H1 (cell line): ENCODE measurements around the gene LMNTD1. TPM values are rescaled to one million over a fixed set of nuclear protein-coding genes. Genes with fewer than 3 reads are reported as not detected.

Experiments used
- ASH2L ChIP-seq: fragments of 200-600, 300-600 bp; sonication (generic); IDR thresholded peaks from one replicate; pipeline ENCODE4 v1.7.1; 2017; ENCODE audit warnings: low read length
- CBX8 ChIP-seq: fragments of 300-800, 300-1000 bp; sonication (generic); IDR thresholded peaks from 2 replicates; pipeline ENCODE4 v1.7.1; 2016; ENCODE audit warnings: low read depth, low read length, borderline replicate concordance
- CHD7 ChIP-seq: fragments of 300-600 bp; sonication (generic); IDR thresholded peaks from 2 replicates; pipeline ENCODE4 v1.7.1; 2012; ENCODE audit warnings: low read length, moderate library complexity, mild to moderate bottlenecking, inconsistent platforms; ENCODE audit not compliant: insufficient replicate concordance
- CTBP2 ChIP-seq: IDR thresholded peaks from 2 replicates; pipeline ENCODE4 v1.7.0; 2011; ENCODE audit warnings: borderline replicate concordance, mild to moderate bottlenecking, moderate library complexity, mixed read lengths, low read length; ENCODE audit not compliant: insufficient read depth, insufficient read length
- GABPA ChIP-seq: IDR thresholded peaks from 2 replicates; pipeline ENCODE4 v1.6.1; 2011; ENCODE audit warnings: mild to moderate bottlenecking, low read length, moderate library complexity, borderline replicate concordance; ENCODE audit not compliant: insufficient read depth
- GTF2F1 ChIP-seq: IDR thresholded peaks from 2 replicates; pipeline ENCODE4 v1.6.1; 2012; ENCODE audit warnings: low read depth, low read length, improper control_type of control experiment, borderline replicate concordance
- NRF1 ChIP-seq: IDR thresholded peaks from 2 replicates; pipeline ENCODE4 v1.6.1; 2011; ENCODE audit warnings: mild to moderate bottlenecking, low read depth, low read length, improper control_type of control experiment
- PHF8 ChIP-seq: fragments of 200-600 bp; sonication (generic); conservative IDR thresholded peaks from 2 replicates; pipeline ENCODE4 v1.7.1; 2012; ENCODE audit warnings: low read depth, mild to moderate bottlenecking, inconsistent platforms, low read length, moderate library complexity
- POLR2AphosphoS5 ChIP-seq: IDR thresholded peaks from 2 replicates; pipeline ENCODE4 v1.6.1; 2011; ENCODE audit warnings: low read depth, low read length
- TBP ChIP-seq: IDR thresholded peaks from 2 replicates; pipeline ENCODE4 v1.6.1; 2011; ENCODE audit warnings: low read depth, low read length, improper control_type of control experiment
- polyA plus RNA-seq, 7 experiments: library from polyadenylated mRNA; depleted of rRNA in 3 of 7; stranded (reverse) in 5 of 7; unstranded in 2 of 7; fragments of >200 nt in 5 of 7; fragments of 200-250 nt in 2 of 7; gene quantifications; 1 replicate in 5 of 7; 2 replicates in 1 of 7; 4 replicates in 1 of 7; pipeline versions ENCODE4 v1.2.1 to v1.2.3, GENCODE V29; 2011 to 2013; ENCODE audit warnings: missing spikeins in 2 of 7, mixed read lengths in 2 of 7
- total RNA-seq: library from RNA; stranded (reverse); fragmentation: NEBNext Ultra II Directional; extraction: Animal tissue kit (Norgen Biotek cat#: 25700); gene quantifications from 2 replicates; pipeline ENCODE4 v1.2.1, GENCODE V29; 2021
- TF ChIP-seq, protein P1 (sequence below): IDR thresholded peaks from 2 replicates; pipeline ENCODE4 v1.6.1; 2011; ENCODE audit warnings: low read length, improper control_type of control experiment

The LMNTD1 gene
- total and polyA plus RNA-seq, 2 of the 8 experiments (the other 6 are each of a cell fraction or from before 2014, with no cell fraction given): not detected

DNA sequence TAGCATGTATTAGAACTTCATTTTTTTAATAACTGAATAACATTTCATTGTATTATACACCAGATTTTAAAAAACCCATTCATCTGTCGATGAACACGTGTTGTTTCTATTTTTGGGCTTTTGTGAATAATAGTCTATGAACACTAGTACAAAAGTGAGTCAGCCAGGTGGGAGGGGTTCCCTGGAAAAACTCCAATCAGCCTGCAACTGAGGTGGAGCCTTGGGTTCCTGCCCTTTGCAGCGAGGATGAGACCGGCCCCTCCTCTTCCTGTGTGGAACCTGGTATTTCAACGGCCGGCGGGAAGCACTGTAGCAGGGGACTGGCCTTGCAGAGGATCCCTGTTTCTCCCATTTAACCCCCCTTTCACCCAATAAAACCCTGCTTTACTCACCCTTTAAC lies 56.1 kb downstream of the LMNTD1 start (continued):
- TF ChIP-seq CHD7 (no peak), POLR2AphosphoS5 (no peak), GTF2F1 (no peak), GABPA (no peak), CBX8 (no peak), ASH2L (no peak), CTBP2 (no peak), TBP (no peak), NRF1 (no peak), PHF8 (no peak)
- TF ChIP-seq, protein P1, sequence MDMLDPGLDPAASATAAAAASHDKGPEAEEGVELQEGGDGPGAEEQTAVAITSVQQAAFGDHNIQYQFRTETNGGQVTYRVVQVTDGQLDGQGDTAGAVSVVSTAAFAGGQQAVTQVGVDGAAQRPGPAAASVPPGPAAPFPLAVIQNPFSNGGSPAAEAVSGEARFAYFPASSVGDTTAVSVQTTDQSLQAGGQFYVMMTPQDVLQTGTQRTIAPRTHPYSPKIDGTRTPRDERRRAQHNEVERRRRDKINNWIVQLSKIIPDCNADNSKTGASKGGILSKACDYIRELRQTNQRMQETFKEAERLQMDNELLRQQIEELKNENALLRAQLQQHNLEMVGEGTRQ: no peak
